ENCODE measurements around the gene RPS27A.
"Not testable (repeated sequence)": the region's sequence is repeated elsewhere in the genome, so short reads cannot be mapped to it uniquely, and the experiment has no call there.

The RPS27A gene

GRCh38 chr2:55213822-55214221 is 18.7 kb upstream of the RPS27A start:
- no peak for DNase-seq (ENCODE audit: low read depth)
- no peak for TF ChIP-seq CTCF (IDR thresholded peaks at IDR 0.05; ENCODE audit: control insufficient read depth, insufficient read depth, low read depth, low read length, missing control alignments)

GRCh38 chr2:55223958-55224760 is 8.3 kb upstream of the RPS27A start:
- H3K4me3 ChIP-seq (ENCODE audit: control insufficient read depth, low read depth, low read length), result no peak overlapping the region
- no peak for TF ChIP-seq CTCF (IDR thresholded peaks at IDR 0.05; ENCODE audit: control insufficient read depth, insufficient read depth, low read depth, low read length, missing control alignments)
- DNase-seq (ENCODE audit: low read depth), result no peak

More at GRCh38 chr2:55213822-55214221, 18.7 kb upstream of the RPS27A start:
- H3K4me3 ChIP-seq (ENCODE audit: control insufficient read depth, low read depth, low read length), result no peak overlapping the region

- no peak for TF ChIP-seq CTCF (IDR thresholded peaks at IDR 0.05; ENCODE audit: control insufficient read depth, insufficient read depth, low read depth, low read length, missing control alignments)
- H3K4me3 ChIP-seq (ENCODE audit: control insufficient read depth, low read depth, low read length), result no peak overlapping the region
- DNase-seq (ENCODE audit: low read depth), result no peak
These were observed 7.7 kb upstream of the RPS27A start for GRCh38 chr2:55224761-55225261.

GRCh38 chr2:55225481-55226020 is 6.9 kb upstream of the RPS27A start:
- no peak for DNase-seq (ENCODE audit: low read depth)
- TF ChIP-seq CTCF (IDR thresholded peaks at IDR 0.05; ENCODE audit: control insufficient read depth, insufficient read depth, low read depth, low read length, missing control alignments), result no peak
- no peak overlapping the region for H3K4me3 ChIP-seq (ENCODE audit: control insufficient read depth, low read depth, low read length)

- DNase-seq (ENCODE audit: low read depth), result not testable (repeated sequence)
These were observed 4.9 kb upstream of the RPS27A start for GRCh38 chr2:55227437-55228225.

GRCh38 chr2:55228226-55228563 is 4.3 kb upstream of the RPS27A start:
- H3K4me3 ChIP-seq (ENCODE audit: control insufficient read depth, low read depth, low read length), result no peak overlapping the region
- TF ChIP-seq CTCF (IDR thresholded peaks at IDR 0.05; ENCODE audit: control insufficient read depth, insufficient read depth, low read depth, low read length, missing control alignments), result no peak
- no peak for DNase-seq (ENCODE audit: low read depth)

More at GRCh38 chr2:55227437-55228225, 4.9 kb upstream of the RPS27A start:
- H3K4me3 ChIP-seq (ENCODE audit: control insufficient read depth, low read depth, low read length), result not testable (repeated sequence)

- no peak for TF ChIP-seq CTCF (IDR thresholded peaks at IDR 0.05; ENCODE audit: control insufficient read depth, insufficient read depth, low read depth, low read length, missing control alignments)
- H3K4me3 ChIP-seq (ENCODE audit: control insufficient read depth, low read depth, low read length), result no peak overlapping the region
- no peak for DNase-seq (ENCODE audit: low read depth)
These were observed 3.3 kb upstream of the RPS27A start for GRCh38 chr2:55229221-55229620.

All from AG09309 (cell line).